HG03108 (cell line): ENCODE results near the gene C1QB.
"Not testable (repeated sequence)": the region's sequence is repeated elsewhere in the genome, so short reads cannot be mapped to it uniquely, and the experiment has no call there.

Experiments
- ATAC-seq: cut with Tn5 transposase; IDR thresholded peaks from one replicate; pipeline ENCODE4 v1.9.1; 2021; ENCODE audit warnings: moderate library complexity; ENCODE audit not compliant: unreplicated experiment

Gene C1QB

DNA sequence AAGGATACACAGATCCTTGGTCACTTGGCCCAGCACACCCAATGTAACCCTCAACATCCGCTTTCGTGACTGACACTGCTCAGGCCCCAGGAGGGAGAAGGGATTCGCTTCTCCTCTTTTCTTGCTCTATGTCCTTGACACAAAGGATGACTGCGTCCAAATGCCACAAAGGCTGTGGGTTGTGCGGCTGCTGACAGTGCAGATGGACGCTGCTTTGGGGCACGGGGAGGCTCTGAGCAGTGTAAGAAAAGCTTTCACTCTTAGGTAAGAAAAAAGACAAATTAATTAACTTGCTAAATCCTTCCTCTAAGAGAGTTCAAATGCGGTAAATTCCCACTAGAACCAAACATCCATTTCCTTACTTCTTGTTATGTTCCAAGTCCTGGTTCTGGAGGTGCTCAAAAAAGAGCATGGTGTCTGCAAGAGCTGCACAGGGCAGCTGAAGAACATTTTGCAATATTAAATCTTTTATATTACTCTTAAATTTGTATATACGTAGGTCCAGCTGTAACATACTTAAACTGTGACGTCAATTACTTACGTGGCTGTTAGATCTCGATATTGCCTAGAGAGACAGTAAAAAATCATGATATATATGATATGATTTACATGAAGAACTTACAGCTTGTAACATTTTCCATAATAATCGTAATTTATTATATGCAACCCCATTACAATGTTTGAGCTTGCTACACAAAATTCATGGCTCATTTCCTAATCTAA lies 38.2 kb downstream of the C1QB start:
- ATAC-seq: no peak

DNA sequence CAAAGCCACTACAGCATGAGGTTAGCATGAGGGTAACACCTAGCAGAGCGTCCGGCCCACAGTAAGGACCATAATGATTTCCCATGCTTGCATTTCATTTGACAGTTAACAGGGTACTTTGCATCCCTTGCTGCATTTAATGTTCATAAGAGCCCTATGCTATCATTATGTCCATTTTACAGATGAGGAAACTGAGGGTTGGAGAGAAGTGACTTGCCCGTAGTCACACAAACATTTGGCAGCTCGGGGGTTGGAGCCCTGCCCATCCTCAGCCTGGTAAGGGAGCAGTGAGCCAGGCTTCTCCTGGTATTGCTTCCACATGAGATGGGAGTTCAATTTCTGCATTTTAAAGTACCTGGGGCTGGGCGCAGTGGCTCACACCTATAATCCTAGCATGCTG lies 41.1 kb downstream of the C1QB start:
- ATAC-seq: no peak

GRCh38 chr1:22696610-22697009 lies 43.6 kb downstream of the C1QB start:
- ATAC-seq: no peak

- ATAC-seq: no peak
Measured at GRCh38 chr1:22697980-22698379, 44.9 kb downstream of the C1QB start.

DNA sequence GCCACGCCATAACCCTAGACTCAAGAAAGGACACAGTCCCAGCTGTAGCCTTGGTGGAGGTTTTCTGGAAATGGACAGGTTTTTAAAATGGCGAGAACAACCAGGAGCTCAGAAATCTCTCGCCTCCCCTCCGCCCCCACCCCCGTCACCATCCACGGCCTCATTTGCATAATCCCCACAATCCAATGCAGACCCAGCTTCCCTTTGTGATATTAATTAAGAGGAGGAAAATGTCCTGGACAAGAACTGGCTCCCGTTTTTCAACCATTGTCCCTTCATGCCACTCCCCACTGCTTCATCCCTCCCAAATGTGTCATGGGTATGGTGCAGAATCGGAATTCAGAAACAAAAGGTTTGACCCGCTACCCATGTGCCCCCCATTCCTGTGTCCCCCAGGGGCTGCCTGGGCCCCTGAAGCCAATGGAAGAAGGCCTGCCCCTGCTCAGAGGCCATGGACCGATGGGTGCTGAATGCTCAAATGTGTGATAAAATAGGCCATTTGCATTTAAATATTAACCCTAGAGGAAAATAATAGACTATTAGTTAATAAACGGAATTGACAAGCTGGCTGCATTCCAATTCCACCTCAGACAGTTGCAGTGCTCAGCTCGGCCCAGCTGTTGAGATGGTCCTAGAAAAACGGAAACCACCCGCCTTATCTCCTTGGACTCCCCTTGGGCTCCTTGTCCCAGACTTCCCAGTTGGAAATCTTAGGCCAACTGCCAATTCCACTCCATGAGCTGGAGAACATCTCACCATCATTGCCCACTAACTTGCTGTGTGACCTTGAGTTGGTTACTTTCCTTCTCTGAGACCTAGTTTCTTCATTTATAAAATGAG lies 46.9 kb downstream of the C1QB start:
- ATAC-seq: no peak

DNA sequence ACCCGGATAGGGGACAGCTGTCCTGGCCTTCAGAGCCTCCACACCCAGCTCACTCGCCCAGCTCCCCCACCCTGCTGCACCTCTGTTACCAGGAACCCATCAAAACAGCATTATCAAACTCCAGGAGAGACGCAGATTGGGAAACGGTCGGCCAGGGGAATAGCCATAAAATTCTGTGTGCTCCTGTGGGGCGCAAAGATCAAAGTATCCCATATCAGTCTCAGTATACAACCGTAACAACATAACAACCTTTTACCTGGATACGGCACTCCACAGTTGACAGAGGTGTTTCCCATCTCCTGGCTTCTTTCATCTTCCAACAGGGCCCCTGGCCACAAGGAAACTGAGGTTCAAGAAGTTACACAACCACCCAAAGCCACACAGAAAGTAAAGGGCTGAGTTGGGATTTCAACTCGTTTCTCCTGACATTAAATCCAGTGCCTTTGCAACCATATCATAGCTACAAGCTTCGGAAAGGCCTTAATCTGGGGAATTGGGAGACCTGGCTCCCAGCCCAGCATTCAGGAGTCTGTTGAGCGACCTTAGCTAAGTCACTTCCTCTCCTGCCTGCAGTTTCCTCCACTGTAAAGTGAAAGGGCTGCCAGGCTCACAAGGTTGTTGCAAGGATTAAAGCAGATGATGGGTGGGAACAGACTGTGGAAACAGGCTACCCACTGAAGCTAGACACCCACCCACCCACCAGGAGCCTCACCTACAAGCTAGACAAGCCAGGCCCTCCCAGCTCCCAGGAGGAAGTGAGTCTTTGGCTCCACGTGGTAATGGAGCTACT lies 49.5 kb downstream of the C1QB start:
- ATAC-seq: no peak

DNA sequence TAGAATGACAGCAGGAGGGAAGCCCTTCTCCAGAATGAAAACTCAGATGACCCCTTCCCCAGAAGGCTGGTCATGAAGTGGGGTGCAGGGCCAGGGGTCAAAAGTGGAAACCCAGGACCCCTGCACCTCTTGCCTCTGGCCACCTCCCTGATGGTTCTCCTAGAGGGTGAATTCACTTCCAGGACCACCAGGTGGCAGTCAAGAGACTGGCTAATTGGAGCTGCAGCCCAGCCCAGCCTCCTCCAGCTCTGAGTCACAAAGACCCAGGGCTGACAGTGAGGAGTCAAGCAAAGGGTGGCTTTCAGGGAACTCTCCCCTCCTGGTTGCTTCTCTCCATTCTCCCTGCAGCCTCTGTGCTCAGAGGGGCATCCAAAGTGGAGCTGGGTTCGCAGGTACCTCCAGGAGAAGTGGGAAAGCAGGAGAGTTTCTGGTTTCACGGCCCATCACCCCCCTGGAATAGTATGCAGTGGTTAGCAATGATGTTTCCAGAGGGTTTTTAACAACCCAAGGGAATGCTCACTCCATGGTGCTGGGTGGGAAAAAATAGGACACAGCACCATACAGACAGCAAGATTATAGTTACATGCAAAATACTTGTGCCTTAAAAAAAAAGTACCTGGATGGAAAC lies 51.5 kb downstream of the C1QB start:
- no peak for ATAC-seq

DNA sequence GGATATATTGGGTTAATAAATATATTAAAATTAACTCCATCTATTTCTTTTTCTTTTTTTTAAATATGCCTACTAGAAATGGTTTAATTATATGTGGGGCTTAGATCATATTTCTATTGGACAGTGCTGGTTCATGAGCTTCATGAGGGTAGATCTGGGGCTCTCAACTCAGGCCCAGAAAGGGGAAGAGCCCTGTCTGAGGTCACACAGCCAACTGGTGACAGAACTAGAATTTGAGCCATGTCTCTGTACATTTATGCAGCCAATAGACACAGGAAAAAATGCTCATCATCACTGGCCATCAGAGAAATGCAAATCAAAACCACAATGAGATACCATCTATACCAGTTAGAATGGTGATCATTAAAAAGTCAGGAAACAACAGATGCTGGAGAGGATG lies 52.5 kb downstream of the C1QB start:
- ATAC-seq: no peak

DNA sequence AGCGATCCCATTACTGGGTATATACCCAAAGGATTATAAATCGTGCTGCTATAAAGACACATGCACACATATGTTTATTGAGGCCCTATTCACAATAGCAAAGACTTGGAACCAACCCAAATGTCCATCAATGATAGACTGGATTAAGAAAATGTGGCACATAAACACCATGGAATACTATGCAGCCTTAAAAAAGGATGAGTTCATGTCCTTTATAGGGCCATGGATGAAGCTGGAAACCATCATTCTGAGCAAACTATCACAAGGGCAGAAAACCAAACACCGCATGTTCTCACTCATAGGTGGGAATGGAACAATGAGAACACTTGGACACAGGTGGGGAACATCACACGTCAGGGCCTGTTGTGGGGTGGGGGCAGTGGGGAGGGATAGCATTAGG lies 53.1 kb downstream of the C1QB start:
- not testable (repeated sequence) for ATAC-seq

- no peak for ATAC-seq
Measured at GRCh38 chr1:22708777-22709176, 55.7 kb downstream of the C1QB start.

DNA sequence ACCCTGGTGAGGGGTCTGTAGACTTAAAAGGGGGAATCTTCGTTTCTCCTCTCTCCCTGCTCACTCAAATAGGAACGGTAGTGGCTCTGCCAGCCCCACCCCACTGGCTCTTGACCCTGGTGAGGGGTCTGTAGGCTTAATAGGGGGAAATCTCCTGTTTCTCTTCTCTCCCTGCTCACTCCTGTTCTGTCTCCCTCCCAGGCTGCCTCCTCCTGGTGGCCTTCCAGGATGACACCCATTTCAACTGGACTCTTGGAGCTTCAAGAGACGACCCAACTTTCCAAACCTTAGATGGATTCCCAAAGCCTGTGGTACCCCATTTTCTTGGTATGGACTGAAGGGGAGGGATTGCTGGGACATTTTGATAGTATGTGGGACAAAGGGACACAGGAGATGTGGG lies 56.2 kb downstream of the C1QB start:
- ATAC-seq: no peak

- no peak for ATAC-seq
Measured at GRCh38 chr1:22709891-22710700, 57.1 kb downstream of the C1QB start.

GRCh38 chr1:22710701-22711049 lies 57.6 kb downstream of the C1QB start, which contains the start of gene EPHB2:
Gene EPHB2, plus strand, starts transcription at chr1:22710839. Its CDS starts 144 bp downstream, at chr1:22710983.
- no peak for ATAC-seq

DNA sequence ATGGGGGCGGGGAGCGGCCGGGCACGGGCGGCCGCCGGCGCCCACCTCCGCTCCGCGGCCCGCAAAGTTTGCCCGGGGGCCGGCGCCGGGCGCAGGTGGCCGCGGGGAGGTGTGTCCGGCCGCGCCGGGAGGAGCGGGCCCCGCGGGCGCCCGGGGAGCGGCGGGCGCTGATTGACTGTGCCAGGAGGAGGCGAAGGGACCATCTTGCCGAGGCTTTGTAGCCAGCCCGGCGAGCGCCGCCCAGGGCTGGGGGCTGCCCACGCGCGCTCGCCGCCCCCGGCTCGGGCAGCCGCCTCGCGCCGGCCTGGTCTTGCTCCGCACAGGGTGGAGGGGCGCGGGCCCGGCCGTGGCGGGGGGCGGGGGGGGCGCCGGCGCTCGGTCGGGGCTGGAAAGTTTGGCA lies 58.0 kb downstream of the C1QB start:
- no peak for ATAC-seq
